SK-N-SH (cell line): ENCODE data around the gene CCDC102A. TPM values are rescaled to one million over a fixed set of nuclear protein-coding genes. Genes with fewer than 3 reads are reported as not detected.

Source experiments
- CTCF ChIA-PET: fragments of 300-600, 350-600 bp; formaldehyde crosslinking; extraction: SDS; loops from one replicate; lab custom pipeline; 2021; lab: Yijun Ruan, JAX
- POLR2A ChIA-PET: fragments of 350-600 bp; sonication (Branson Sonifier 250); formaldehyde crosslinking; extraction: SDS; loops from one replicate; lab custom pipeline; 2020; ENCODE audit warnings: antibody characterized with exemption, inconsistent platforms; lab: Yijun Ruan, JAX
- DNase-seq: peaks from one replicate; pipeline ENCODE4 v3.0.0; 2012
- H2AFZ ChIP-seq: fragments of 200-600 bp; sonication (generic); 2 replicates; pipeline ENCODE4 v1.8.1; 2016; ENCODE audit warnings: antibody characterized with exemption, mild to moderate bottlenecking, low read depth
- H3F3A ChIP-seq: fragments of 200-600 bp; sonication (generic); replicated peaks from 2 replicates; pipeline ENCODE3; 2016; ENCODE audit warnings: antibody characterized with exemption, mild to moderate bottlenecking; ENCODE audit not compliant: insufficient read depth
- H3K27ac ChIP-seq, 2 experiments: fragments of 200-500 bp in 1 of 2; fragments of 200-600 bp in 1 of 2; sonication (Bioruptor generic) in 1 of 2; sonication (generic), shearing (Covaris generic) in 1 of 2; 2 replicates each; pipeline versions ENCODE4 v1.5.1 to v1.6.1; 2014 to 2016; ENCODE audit warnings: low read depth in 2 of 2, inconsistent platforms in 1 of 2, low read length in 1 of 2, mild to moderate bottlenecking in 1 of 2, mixed read lengths in 1 of 2
- H3K27me3 ChIP-seq: fragments of 200-600 bp; sonication (generic), shearing (Covaris generic); 2 replicates; pipeline ENCODE4 v1.6.1; 2016; ENCODE audit warnings: mixed run types; ENCODE audit not compliant: insufficient read depth
- H3K36me3 ChIP-seq, 2 experiments: fragments of 200-500 bp in 1 of 2; fragments of 200-600 bp in 1 of 2; sonication (Bioruptor generic) in 1 of 2; sonication (generic) in 1 of 2; replicated peaks in 1 of 2; 2 replicates each; pipeline versions ENCODE3 to v1.5.1; 2014 to 2016; ENCODE audit warnings: low read length in 1 of 2, mild to moderate bottlenecking in 1 of 2; ENCODE audit not compliant: insufficient read depth in 2 of 2, control insufficient read depth in 1 of 2
- H3K4me1 ChIP-seq, 2 experiments: fragments of 200-500 bp in 1 of 2; fragments of 200-600 bp in 1 of 2; sonication (Bioruptor generic) in 1 of 2; sonication (generic), shearing (Covaris generic) in 1 of 2; 2 replicates each; pipeline versions ENCODE4 v1.5.1 to v1.6.1; 2014 to 2016; ENCODE audit warnings: low read depth in 1 of 2, low read length in 1 of 2, mixed run types in 1 of 2; ENCODE audit not compliant: insufficient read depth in 2 of 2, control insufficient read depth in 1 of 2
- H3K4me2 ChIP-seq: fragments of 200-600 bp; sonication (generic), shearing (Covaris generic); 2 replicates; pipeline ENCODE4 v1.6.1; 2017; ENCODE audit warnings: mixed run types
- H3K4me3 ChIP-seq, 2 experiments: fragments of 200-500 bp in 1 of 2; fragments of 200-600 bp in 1 of 2; sonication (Bioruptor generic) in 1 of 2; sonication (generic), shearing (Covaris generic) in 1 of 2; 2 replicates each; pipeline versions ENCODE4 v1.5.1 to v1.8.1; 2014 to 2016; ENCODE audit warnings: low read depth in 2 of 2, inconsistent platforms in 1 of 2, low read length in 1 of 2, mild to moderate bottlenecking in 1 of 2, mixed read lengths in 1 of 2, moderate library complexity in 1 of 2
- H3K79me2 ChIP-seq: fragments of 200-600 bp; sonication (generic); 2 replicates; pipeline ENCODE4 v1.8.1; 2017; ENCODE audit warnings: mild to moderate bottlenecking; ENCODE audit not compliant: insufficient read depth
- H3K9ac ChIP-seq: fragments of 200-600 bp; sonication (generic); 2 replicates; pipeline ENCODE4 v1.6.1; 2017; ENCODE audit warnings: mixed run types
- H3K9me2 ChIP-seq: fragments of 200-600 bp; sonication (generic); 2 replicates; pipeline ENCODE4 v1.6.1; 2017; ENCODE audit warnings: mixed run types
- H3K9me3 ChIP-seq: fragments of 200-600 bp; sonication (generic); 2 replicates; pipeline ENCODE4 v1.6.1; 2017; ENCODE audit warnings: mixed run types, mild to moderate bottlenecking, moderate library complexity
- H4K20me1 ChIP-seq: fragments of 200-600 bp; sonication (generic); 2 replicates; pipeline ENCODE4 v1.6.1; 2017; ENCODE audit warnings: mild to moderate bottlenecking, mixed run types; ENCODE audit not compliant: insufficient read depth
- CHD2 ChIP-seq: fragments of 150-350 bp; IDR thresholded peaks from 2 replicates; pipeline ENCODE4 v1.6.1; 2018; ENCODE audit warnings: low read length; ENCODE audit not compliant: partially characterized antibody
- EZH2phosphoT487 ChIP-seq: fragments of 200-600 bp; sonication (generic); IDR thresholded peaks from 2 replicates; pipeline ENCODE4 v1.6.1; 2017; ENCODE audit warnings: low read depth, mixed run types, mild to moderate bottlenecking, antibody characterized with exemption, moderate library complexity, borderline replicate concordance
- FOXJ3 ChIP-seq: sonication (generic); formaldehyde crosslinking; IDR thresholded peaks from 2 replicates; pipeline ENCODE4 v1.5.1; 2020; ENCODE audit warnings: mild to moderate bottlenecking, missing genetic modification reagents
- FOXM1 ChIP-seq: IDR thresholded peaks from 2 replicates; pipeline ENCODE4 v1.4.0; 2012; ENCODE audit warnings: low read depth, mild to moderate bottlenecking
- GABPA ChIP-seq: IDR thresholded peaks from 2 replicates; pipeline ENCODE4 v1.4.0; 2012; ENCODE audit warnings: low read depth, mild to moderate bottlenecking
- GATA2 ChIP-seq: sonication (generic); formaldehyde crosslinking; IDR thresholded peaks from 2 replicates; pipeline ENCODE4 v1.5.0; 2020; ENCODE audit warnings: mild to moderate bottlenecking, missing genetic modification reagents
- MEF2A ChIP-seq: IDR thresholded peaks from 2 replicates; pipeline ENCODE4 v1.4.0; 2012; ENCODE audit warnings: low read depth, borderline replicate concordance
- NFIC ChIP-seq: IDR thresholded peaks from 2 replicates; pipeline ENCODE4 v1.4.0; 2012; ENCODE audit warnings: borderline replicate concordance
- NRF1 ChIP-seq: IDR thresholded peaks from 2 replicates; pipeline ENCODE4 v1.6.1; 2012; ENCODE audit warnings: low read depth, mild to moderate bottlenecking, low read length
- RXRA ChIP-seq: IDR thresholded peaks from 2 replicates; pipeline ENCODE4 v1.4.0; 2012; ENCODE audit warnings: low read depth, mild to moderate bottlenecking, borderline replicate concordance
- SMC3 ChIP-seq: IDR thresholded peaks from 2 replicates; pipeline ENCODE4 v1.6.1; 2012; ENCODE audit warnings: low read depth, low read length, improper control_type of control experiment
- YY1 ChIP-seq: IDR thresholded peaks from 2 replicates; pipeline ENCODE4 v1.4.0; 2012; ENCODE audit warnings: low read depth, mild to moderate bottlenecking
- WGBS: methylation state at CpG from one replicate; pipeline ENCODE4 v1.1.6; 2017; ENCODE audit warnings: low lambda C conversion rate; 5-methylcytosine and 5-hydroxymethylcytosine counted together
- polyA plus RNA-seq, 3 experiments: library from polyadenylated mRNA; depleted of rRNA; stranded (reverse); fragments of >200 nt; gene quantifications; 2 replicates each; pipeline ENCODE4 v1.2.3, GENCODE V29; 2012
- TF ChIP-seq, protein P1 (sequence below): fragments of 200-600 bp; sonication (generic); IDR thresholded peaks from 2 replicates; pipeline ENCODE4 v1.6.1; 2017; ENCODE audit warnings: antibody characterized with exemption, mild to moderate bottlenecking, moderate library complexity
- TF ChIP-seq, protein P2 (sequence below): fragments of 150-350 bp; IDR thresholded peaks from 2 replicates; pipeline ENCODE4 v1.6.1; 2016; ENCODE audit warnings: mild to moderate bottlenecking, low read depth, low read length
- TF ChIP-seq, protein P3 (sequence below): IDR thresholded peaks from 2 replicates; pipeline ENCODE4 v1.4.0; 2012; ENCODE audit warnings: low read depth
- TF ChIP-seq, protein P4 (sequence below): IDR thresholded peaks from 2 replicates; pipeline ENCODE4; 2012
- TF ChIP-seq, protein P5 (sequence below): IDR thresholded peaks from 2 replicates; pipeline ENCODE4 v1.4.0; 2012; ENCODE audit warnings: low read depth, borderline replicate concordance
- TF ChIP-seq, protein P6 (sequence below): IDR thresholded peaks from 2 replicates; pipeline ENCODE4 v1.4.0; 2012; ENCODE audit warnings: low read depth, borderline replicate concordance

CCDC102A gene
- polyA plus RNA-seq, 1 of the 3 experiments (the other 2 are of a cell fraction): 26.2 TPM

DNA sequence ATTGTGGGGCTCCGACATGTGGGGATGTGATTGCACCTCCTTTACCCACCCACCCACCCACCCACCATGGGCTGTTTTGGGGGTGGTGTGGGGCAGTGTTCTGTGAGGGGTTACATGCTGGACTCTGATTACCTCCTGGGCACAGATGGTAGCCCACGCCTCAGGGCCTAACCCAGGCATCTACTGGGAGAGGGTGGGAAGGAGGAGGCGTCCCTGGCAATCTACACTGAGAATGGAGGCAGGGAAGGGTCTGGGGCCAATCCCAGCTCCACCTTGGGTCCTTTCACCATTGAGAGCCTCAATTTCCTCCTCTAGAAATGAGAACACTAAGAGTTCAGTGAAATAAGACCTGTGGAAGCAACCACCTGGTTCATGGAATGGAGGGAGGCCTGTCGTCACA, 38.3 kb downstream of the CCDC102A start:
- POLR2A ChIA-PET: no interaction called here
- WGBS: 62% methylated on average over 4 of the region's 4 CpGs

DNA sequence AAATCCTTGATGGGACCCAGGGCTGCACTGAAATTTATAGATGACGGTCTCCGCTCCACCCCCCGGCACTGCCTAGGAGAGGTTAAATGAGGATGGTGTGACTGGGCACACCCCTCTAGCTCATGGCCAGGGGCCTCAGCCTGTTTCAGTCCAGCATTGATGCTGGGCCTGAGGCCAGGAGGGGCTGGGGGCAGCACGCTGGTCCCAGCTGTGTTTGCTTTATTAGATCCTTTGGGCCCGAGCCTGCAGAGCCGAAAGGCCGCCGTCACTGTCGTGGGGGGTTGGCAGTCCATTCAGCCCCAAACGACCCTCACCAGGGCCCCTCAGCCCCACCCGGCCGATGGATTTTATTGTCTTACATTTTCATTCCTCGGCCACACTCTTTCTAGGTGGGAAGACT, 39.2 kb downstream of the CCDC102A start:
- Histone ChIP-seq H3K9me3 (no peaks in the 10 kb centered on the region), H4K20me1 (no peaks in the 10 kb centered on the region), H3K4me3 (no peak overlapping the region), H3K36me3 (no peaks in the 10 kb centered on the region), H3K4me2 (no peak overlapping the region), H3K27ac (no peak overlapping the region), H2AFZ (no peak overlapping the region), H3K9me2 (no peaks in the 10 kb centered on the region), H3K27me3 (no peaks in the 10 kb centered on the region), H3K4me1 (peaks cover 0 to 12% of the 10 kb centered on the region in 2 experiments; a peak in 1 of 4 replicates), H3K9ac (no peak overlapping the region), H3K79me2 (no peaks in the 10 kb centered on the region), H3F3A (no peaks in the 10 kb centered on the region)
- ChIA-PET CTCF (interaction anchor here (1.0 kb wide), 1 partner anchor 75 kb away, joined by 3 read pairs; no protein-coding TSS in a partner anchor), POLR2A (no interaction called here)
- DNase-seq: no peak
- 82% methylated on average over 10 of the region's 13 CpGs for WGBS
- TF ChIP-seq FOXM1: no peak
- TF ChIP-seq, protein P1, sequence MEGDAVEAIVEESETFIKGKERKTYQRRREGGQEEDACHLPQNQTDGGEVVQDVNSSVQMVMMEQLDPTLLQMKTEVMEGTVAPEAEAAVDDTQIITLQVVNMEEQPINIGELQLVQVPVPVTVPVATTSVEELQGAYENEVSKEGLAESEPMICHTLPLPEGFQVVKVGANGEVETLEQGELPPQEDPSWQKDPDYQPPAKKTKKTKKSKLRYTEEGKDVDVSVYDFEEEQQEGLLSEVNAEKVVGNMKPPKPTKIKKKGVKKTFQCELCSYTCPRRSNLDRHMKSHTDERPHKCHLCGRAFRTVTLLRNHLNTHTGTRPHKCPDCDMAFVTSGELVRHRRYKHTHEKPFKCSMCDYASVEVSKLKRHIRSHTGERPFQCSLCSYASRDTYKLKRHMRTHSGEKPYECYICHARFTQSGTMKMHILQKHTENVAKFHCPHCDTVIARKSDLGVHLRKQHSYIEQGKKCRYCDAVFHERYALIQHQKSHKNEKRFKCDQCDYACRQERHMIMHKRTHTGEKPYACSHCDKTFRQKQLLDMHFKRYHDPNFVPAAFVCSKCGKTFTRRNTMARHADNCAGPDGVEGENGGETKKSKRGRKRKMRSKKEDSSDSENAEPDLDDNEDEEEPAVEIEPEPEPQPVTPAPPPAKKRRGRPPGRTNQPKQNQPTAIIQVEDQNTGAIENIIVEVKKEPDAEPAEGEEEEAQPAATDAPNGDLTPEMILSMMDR: no peak
- TF ChIP-seq SMC3: no peak
- TF ChIP-seq, protein P2, sequence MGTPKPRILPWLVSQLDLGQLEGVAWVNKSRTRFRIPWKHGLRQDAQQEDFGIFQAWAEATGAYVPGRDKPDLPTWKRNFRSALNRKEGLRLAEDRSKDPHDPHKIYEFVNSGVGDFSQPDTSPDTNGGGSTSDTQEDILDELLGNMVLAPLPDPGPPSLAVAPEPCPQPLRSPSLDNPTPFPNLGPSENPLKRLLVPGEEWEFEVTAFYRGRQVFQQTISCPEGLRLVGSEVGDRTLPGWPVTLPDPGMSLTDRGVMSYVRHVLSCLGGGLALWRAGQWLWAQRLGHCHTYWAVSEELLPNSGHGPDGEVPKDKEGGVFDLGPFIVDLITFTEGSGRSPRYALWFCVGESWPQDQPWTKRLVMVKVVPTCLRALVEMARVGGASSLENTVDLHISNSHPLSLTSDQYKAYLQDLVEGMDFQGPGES: no peak
- no peak for TF ChIP-seq FOXJ3 (CRISPR knock-in tag)
- TF ChIP-seq NRF1: no peak
- no peak for TF ChIP-seq GABPA
- TF ChIP-seq, protein P3, sequence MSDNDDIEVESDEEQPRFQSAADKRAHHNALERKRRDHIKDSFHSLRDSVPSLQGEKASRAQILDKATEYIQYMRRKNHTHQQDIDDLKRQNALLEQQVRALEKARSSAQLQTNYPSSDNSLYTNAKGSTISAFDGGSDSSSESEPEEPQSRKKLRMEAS: no peak
- TF ChIP-seq RXRA: no peak
- TF ChIP-seq NFIC: no peak
- TF ChIP-seq, protein P4, sequence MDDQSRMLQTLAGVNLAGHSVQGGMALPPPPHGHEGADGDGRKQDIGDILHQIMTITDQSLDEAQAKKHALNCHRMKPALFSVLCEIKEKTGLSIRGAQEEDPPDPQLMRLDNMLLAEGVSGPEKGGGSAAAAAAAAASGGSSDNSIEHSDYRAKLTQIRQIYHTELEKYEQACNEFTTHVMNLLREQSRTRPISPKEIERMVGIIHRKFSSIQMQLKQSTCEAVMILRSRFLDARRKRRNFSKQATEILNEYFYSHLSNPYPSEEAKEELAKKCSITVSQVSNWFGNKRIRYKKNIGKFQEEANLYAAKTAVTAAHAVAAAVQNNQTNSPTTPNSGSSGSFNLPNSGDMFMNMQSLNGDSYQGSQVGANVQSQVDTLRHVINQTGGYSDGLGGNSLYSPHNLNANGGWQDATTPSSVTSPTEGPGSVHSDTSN: no peak
- no peak for TF ChIP-seq EZH2phosphoT487
- no peak for TF ChIP-seq CHD2
- TF ChIP-seq, protein P5, sequence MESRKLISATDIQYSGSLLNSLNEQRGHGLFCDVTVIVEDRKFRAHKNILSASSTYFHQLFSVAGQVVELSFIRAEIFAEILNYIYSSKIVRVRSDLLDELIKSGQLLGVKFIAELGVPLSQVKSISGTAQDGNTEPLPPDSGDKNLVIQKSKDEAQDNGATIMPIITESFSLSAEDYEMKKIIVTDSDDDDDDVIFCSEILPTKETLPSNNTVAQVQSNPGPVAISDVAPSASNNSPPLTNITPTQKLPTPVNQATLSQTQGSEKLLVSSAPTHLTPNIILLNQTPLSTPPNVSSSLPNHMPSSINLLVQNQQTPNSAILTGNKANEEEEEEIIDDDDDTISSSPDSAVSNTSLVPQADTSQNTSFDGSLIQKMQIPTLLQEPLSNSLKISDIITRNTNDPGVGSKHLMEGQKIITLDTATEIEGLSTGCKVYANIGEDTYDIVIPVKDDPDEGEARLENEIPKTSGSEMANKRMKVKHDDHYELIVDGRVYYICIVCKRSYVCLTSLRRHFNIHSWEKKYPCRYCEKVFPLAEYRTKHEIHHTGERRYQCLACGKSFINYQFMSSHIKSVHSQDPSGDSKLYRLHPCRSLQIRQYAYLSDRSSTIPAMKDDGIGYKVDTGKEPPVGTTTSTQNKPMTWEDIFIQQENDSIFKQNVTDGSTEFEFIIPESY: no peak

More for the DNA sequence above, 38.3 kb downstream of the CCDC102A start:
- Histone ChIP-seq H4K20me1 (no peaks in the 10 kb centered on the region), H3K36me3 (no peaks in the 10 kb centered on the region), H3K79me2 (no peaks in the 10 kb centered on the region), H2AFZ (no peak overlapping the region), H3K9me3 (no peaks in the 10 kb centered on the region), H3K4me2 (no peak overlapping the region), H3K4me3 (no peak overlapping the region), H3K27me3 (no peaks in the 10 kb centered on the region), H3K4me1 (peaks cover 0 to 15% of the 10 kb centered on the region in 2 experiments; a peak in 1 of 4 replicates), H3K27ac (no peak overlapping the region), H3K9ac (no peak overlapping the region), H3K9me2 (no peaks in the 10 kb centered on the region), H3F3A (no peaks in the 10 kb centered on the region)
- no peak for DNase-seq
- CTCF ChIA-PET: interaction anchor here (0.6 to 1.0 kb wide), 2 partner anchors 35 to 76 kb away, joined by 3 read pairs; partner anchors contain the start of gene POLR2C
- TF ChIP-seq YY1: no peak
- no peak for TF ChIP-seq MEF2A
- no peak for TF ChIP-seq GATA2
- TF ChIP-seq, protein P6, sequence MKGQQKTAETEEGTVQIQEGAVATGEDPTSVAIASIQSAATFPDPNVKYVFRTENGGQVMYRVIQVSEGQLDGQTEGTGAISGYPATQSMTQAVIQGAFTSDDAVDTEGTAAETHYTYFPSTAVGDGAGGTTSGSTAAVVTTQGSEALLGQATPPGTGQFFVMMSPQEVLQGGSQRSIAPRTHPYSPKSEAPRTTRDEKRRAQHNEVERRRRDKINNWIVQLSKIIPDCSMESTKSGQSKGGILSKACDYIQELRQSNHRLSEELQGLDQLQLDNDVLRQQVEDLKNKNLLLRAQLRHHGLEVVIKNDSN: no peak
- TF ChIP-seq, protein P4: no peak
